ENCODE data around the gene PPP1R3G.

PPP1R3G gene

DNA sequence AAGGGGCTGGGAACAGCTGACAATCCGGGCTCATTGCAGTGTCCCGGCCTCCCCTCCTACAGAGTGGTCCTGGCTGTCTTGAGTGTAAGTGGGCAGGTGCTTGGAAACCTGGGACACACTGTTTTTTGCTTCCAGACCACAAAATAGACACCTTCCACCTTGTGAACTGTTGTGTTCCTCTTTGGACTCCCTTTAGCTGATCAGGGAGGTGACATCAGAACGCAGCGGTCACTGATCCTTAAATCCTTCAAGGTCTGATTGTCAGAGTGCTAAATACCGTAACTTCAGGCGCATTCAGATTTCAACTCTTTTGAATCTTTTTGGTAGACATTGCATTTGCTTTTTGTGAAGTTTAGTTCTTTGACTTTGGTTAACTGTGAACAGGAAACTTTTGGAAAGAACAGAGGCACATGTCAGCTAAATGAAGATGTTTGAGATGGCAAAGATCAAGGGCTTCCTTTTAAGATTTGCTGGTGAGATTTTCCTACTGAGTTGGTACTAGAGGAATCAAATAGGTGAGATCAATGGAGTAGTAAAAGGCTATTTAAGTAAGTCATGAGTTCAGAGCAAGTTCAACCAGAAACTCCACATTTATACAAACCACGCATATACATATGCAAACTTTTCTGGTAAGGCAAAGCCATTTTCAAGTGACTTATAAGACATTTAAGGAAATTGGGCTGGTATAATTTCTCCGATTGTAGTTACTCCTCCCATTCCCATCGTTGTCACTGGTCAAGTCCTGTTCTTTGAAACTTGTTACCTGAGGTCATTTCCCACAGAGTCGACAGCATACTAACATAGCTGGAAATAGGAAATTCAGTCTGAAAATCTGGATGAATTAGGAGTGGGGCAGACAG lies 6.3 kb downstream of the PPP1R3G start:
- DNase-seq (ENCODE audit: insufficient read length, low spot score) (no peak), FAIRE-seq (no peak)

DNA sequence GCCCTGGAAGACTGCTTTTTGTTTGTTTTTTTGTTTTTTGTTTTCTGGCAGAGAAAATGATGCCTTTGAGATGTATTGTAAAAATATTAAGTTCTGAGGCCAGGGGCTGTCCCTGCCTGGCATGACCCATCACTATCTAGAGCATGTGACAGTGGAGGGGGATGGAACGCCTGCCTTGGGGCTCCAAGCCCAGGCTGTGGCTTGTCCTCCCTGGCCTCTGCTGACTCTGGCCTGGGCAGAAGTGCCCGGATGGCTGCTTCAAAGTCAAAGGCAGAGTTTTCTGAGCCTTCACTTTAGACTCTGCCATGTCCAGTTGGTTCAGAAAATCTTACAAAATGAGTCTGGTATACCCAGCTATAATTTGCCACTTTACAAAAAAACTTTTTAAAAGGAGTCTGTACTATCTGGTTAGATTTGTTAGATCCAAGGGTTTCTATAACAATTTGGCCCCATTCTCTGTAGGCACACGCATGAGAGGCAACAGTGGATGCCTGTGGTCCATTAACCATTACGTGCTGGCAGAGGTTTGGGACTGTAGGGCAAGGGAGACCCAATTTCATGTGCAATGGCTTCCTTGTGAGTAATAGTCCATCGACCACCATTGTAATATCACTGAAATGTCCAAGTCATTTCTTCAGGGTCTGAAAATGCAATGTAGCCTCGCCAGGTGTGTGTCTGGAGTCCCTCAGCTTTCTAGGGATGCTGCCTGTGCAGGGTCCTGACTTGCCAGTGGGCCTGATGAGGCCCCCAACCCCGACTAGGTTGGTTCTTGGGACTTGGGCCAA lies 8.3 kb downstream of the PPP1R3G start:
- FAIRE-seq = no peak
- no peak for DNase-seq (ENCODE audit: insufficient read length, low spot score)

DNA sequence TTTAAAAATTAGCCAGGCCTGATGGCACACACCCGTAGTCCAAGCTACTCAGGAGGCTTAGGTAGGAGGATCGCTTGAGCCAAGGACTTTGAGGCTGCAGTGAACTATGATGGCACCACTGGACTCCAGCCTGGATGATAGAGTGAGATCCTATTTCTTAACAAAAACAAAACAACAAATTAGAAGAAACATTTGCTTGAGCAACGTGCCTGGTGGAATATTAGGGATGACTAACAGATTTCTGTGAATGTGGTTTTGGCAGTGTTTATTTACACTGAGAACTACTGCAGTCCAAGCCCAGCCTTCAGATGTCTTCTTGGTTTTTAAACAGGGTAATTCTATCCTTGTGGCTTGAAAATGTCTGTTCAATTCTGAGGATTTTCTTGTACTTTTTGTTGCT lies 9.2 kb downstream of the PPP1R3G start:
- DNase-seq (ENCODE audit: insufficient read length, low spot score) (no peak), FAIRE-seq (no peak)

DNA sequence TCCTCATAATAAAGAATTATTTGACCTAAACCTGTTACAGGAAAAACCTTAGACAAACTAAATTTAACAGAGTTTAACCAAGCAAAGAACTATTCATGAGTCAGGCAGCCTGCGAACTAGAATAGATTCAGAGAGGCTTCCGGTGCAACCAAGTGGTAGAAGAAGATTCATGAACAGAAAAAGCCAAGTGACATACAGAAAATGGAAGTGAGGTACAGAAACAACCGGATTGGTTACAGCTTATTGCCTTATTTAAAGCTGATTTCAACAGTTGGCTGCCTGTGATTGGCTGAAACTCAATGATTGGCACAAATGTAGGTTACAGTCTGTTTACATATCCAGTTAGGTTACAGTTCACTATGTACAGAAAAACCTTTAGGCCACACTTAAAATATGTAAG lies 10.1 kb downstream of the PPP1R3G start:
- DNase-seq (ENCODE audit: insufficient read length, low spot score) (peak; percentile 37), FAIRE-seq (no peak)

DNA sequence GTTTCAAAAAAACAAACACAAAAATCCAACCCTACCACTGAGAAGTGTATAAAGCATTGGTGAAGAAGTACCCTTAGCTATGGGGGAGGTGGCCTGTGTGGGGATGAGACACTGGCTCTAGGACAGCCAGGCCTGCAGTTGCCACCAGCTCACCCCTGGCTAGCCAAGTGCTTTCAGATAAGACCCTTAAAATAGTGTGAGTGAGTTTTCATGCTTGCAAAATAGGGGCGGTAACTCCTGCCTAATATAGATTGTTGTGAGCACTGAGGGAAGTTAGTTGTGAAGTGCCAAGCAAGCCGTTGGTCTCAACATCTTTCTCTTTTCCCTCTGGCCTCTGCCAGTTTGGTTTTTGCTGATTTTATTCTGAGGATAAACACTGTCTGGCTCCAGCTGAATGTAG lies 11.3 kb downstream of the PPP1R3G start:
- FAIRE-seq = no peak
- DNase-seq (ENCODE audit: insufficient read length, low spot score) = no peak

DNA sequence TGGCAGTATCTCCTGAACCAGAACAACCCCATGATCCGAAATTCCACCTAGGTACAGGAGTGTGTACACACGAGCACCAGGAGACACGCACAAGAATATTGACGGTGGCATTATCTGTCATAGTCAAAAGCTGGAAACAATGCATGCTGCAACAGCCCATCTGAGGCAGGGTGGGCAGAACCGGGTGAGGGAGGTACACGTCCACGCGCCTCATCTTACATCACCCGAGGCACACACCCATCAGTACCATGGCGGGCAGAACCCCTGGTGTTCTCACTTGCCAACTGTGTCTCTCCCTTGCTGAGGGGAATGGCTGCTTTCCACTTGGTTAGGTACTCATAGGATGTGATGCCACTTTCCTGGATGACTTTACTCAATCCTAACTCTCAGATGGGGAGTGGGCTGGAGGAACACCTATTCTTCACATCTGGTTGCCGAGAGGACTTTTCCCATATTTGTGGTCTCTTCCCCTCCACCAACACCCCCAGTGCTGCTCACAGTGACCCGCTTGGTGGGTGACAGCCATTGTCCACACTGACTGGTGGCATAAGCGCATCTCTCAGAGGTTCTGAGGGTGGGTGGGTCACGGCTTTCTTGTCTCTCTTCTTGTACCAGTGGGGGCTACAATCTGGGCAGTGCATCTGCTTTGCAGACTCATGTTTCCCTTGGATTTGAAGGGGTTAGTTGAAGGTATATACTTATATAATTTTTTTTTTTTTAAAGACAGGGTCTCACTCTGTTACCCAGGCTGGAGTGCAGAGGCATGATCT lies 13.5 kb downstream of the PPP1R3G start:
- DNase-seq (ENCODE audit: insufficient read length, low spot score) = no peak
- FAIRE-seq = no peak

DNA sequence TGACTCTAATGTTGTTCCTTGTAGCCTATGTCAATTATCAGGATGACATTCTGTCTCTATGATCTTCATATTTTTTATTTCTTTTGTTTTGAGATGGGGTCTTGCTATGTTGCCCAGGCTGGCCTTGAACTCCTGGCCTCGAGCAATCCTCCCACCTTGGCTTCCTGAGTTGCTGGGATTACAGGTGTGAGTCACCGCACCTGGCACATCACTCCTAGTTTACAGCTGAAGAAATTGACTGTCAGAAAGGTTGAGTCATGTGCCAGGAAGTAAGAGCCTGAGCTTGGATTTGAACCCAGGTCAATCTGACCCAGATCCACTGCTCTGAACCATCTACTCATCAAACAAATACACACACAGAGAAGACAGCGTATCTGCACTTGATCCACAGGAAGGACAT lies 14.4 kb downstream of the PPP1R3G start:
- FAIRE-seq = no peak
- no peak for DNase-seq (ENCODE audit: insufficient read length, low spot score)

DNA sequence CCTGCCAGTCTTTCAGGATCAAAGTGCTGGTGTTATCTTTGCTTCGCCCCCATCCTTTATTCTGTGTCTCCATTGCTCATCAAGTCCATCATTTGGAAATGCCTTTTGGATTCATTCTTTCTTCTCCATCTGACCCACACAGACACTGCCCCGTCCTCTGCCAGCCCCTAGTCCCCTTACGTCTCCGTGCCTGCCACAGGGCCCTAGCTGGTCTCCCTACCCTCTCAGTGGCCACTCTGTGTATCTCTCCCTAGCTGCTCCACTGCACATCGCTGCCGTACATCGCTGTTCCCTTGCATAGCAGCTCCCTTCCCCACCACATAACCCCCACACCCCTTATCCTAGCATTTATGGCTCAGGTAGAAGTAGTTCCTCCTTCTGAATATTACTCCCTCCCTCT lies 15.7 kb downstream of the PPP1R3G start:
- DNase-seq (ENCODE audit: insufficient read length, low spot score) (no peak), FAIRE-seq (no peak)

DNA sequence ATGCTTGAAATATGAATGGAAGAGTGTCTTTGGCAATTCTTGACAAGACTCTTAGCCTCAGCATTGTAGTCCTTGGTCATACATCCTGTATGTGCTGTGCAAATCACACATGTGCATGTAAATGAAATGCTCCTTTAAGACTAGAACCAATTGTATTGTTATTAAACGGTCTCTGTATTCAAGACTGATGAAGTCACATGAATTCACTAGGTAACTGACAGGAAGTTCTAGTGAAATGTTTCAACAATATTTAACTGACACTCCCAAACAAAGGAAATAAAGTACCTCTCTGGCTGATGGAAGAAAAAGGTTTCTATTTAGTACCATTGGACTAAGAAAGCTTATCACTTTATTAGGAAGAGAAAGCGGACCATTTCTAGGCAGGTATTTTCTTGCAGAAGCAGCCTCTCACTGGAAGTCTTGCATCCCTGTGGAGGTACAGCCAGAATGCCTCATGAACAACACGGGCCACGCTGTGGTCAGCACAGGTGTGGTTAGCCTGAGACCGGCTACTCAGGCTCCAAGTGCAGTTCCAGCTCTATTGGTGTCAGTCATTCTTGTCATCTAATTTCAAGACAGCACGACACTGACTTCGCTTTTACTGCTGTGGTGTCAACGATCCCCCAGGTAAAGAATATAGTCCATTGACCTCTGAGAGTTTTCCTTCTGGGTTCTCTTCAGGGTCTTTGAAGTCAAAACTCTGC lies 17.3 kb downstream of the PPP1R3G start:
- DNase-seq (ENCODE audit: insufficient read length, low spot score) = no peak
- no peak for FAIRE-seq

DNA sequence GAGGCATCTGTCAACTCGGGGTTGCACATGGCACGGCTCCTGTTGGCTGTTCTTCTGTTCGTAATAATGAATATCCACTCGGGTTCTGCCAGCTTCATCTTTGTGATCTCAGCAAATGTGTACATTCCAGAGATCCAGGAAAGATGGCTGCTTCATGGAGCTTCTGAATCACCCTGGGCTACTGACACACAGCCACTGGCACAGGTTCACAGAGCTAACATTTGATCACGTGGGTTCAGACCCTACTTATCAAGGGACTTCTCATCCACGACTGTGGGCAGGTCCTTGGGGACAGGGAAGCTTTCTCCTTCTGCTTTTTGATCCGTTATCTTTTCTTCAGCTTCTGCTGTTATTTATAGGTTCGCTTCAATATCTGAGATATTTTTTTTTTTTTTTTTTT lies 18.1 kb downstream of the PPP1R3G start:
- no peak for FAIRE-seq
- no peak for DNase-seq (ENCODE audit: insufficient read length, low spot score)

DNA sequence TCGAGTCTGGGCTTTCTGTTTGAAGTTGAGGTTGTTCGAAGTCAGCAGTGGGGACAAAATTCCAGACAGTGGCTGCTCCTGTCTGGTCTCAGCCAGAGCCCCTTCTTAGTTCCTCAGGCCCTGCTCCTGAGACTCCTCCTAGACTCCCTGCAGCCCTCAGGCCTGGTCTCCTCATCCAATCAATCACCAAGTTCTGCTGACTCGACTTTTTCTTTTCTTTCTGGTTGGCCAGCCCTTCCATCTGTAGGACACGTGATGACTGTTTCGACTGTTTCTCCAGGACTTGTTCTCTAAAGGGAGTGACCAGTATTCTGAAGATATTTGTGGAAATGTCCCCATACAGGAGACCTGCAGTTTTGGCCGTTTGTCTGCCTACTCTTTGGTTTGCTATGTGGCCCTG lies 19.5 kb downstream of the PPP1R3G start:
- FAIRE-seq = no peak

DNA sequence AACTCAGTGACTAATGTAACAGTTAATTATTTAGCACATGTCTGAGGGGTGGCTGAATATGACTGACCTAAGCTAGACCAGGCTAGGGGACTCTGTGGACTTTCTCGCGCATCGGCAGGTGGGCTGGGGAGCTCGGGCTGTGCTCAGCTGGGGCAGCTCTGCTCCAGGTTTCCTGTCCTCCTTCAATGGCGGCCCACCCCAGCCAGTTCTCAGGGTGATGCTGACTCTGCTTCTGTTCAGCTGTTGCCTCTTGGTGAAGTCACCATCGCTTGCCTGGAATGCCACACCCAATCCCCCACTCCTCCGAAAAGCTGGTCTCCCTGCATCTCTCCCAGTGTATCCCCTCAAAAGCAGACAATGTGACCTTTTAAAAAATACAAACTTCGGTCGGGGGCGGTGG lies 20.0 kb downstream of the PPP1R3G start:
- DNase-seq (ENCODE audit: insufficient read length, low spot score) = no peak
- no peak for FAIRE-seq

More for the DNA sequence above, 19.5 kb downstream of the PPP1R3G start:
- DNase-seq (ENCODE audit: insufficient read length, low spot score) = no peak

DNA sequence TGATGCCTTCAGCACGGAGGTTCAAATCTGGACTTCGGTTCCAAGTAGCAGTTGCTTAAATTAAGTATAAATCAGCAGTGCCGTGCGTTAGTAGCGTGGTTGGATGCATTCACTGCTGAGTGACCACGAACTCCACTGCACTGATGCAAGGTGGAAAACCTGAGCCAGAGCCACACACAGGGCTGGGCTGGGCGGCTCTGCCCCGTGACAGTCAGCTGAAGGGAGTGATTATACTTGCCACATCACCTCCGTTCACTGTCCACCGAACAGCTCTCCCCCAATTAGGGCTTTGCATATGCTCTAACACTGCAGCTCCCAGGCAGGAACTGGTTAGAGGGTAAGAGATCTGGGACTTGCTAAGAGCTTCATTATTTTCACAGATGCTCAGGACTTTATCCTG lies 22.2 kb downstream of the PPP1R3G start:
- no peak for DNase-seq (ENCODE audit: insufficient read length, low spot score)
- no peak for FAIRE-seq

DNA sequence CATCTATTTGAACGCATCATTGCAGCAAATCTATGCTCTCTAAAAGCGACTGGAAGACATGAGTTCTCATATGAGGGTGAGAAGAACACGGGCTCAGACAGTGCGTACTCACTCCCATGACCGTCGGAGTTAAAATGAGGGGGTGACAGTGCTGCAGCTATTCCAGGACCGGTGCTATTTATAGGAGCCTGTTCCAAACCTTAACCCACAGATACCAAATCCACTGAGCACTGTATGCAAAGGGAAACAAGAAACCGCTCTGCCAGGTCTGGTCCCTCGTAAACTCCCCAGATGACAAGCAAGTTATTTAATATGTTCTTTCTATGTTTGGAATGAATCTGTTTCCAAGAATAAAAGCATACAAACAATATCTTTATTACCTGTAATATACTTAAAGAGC lies 22.9 kb downstream of the PPP1R3G start:
- no peak for DNase-seq (ENCODE audit: insufficient read length, low spot score)
- FAIRE-seq = no peak

DNA sequence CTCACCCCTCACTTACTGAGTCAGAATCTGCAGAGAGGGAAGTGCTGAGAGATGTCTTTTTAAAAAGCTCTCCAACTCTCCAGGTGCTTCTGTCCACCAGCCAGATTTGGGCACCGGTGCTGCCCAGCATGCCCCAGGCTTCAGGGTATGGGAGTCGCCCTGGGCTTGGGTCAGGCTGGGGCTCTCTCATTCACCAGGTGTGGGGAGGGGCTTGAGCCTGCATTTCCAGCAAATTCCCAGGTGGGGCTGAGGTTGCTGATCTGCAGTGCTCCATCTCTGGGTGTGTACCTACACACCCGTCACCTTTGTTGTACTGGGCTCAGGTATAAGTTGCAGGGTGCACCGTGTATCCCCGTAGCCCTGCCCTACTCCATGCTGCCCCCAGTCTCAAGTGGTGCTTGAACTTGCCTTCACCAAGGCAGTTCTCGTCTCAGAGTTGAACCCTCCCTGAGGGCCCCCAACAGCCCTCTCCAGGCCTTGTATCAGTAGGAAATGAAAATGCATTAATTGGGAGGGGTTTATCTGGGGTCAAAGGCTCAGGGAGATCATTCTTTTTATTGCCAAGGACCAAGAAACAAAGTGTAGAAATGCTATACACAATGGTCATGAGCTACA lies 23.5 kb downstream of the PPP1R3G start:
- FAIRE-seq (no peak), DNase-seq (ENCODE audit: insufficient read length, low spot score) (no peak)

DNA sequence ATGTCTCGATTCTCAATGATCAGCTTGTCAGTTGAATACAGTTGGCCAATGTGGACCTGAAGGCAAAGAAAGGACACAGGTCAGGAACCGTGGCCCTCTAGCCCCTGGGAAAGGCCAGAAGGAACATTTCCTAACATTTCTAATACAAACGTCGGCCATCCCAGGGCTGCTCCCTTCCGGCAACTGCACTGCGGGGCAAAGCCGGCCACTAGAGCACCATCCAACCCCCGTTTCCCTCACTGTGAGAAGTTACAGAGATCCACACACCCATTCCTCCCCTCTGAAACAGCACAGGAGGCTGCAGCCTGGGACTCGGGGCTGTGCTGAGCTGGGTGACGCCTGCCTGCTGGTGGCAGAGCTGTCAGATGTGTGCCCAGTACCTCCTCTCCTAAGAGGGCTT lies 24.3 kb downstream of the PPP1R3G start:
- FAIRE-seq = no peak
- DNase-seq (ENCODE audit: insufficient read length, low spot score) = no peak

DNA sequence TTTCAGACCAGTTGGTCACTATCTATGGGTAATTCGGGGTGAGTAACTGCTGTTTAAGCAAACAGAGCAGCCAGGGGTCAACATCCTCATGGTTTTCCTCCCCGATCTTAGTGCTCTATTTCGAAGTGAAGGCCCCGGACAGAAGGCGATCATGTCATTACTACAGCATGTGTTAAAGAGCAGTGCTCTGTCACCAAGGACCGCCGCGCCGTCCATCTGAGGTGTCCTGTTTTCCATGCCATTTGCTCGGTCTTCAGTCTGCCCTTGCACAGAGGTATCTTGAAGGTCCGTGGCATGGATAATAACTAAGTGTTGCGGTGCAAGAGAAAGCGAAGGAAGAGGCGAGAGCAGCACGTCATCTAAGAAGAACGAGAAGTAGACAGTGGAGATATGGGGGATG lies 25.1 kb downstream of the PPP1R3G start:
- DNase-seq (ENCODE audit: insufficient read length, low spot score) (no peak), FAIRE-seq (no peak)

DNA sequence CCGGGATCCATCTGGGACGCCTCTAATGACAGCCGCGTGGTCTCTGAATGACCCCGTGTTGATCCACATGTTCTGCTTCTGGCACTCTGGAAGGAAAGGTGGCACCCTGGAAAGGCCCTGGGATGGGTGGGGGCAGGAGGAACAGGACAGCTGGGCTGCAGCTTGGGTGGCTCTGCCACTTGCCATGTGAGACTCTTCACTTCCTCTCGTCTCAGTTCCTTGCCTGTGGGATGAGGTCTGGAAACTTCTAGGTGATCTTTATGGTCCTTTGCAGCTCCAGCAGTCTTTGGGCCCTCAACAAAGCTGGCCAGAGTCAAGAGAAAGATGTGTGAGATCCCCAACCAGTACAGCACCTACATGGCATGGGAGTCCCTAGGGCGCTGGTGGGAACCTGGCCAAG lies 26.5 kb downstream of the PPP1R3G start:
- no peak for FAIRE-seq
- DNase-seq (ENCODE audit: insufficient read length, low spot score) = no peak

DNA sequence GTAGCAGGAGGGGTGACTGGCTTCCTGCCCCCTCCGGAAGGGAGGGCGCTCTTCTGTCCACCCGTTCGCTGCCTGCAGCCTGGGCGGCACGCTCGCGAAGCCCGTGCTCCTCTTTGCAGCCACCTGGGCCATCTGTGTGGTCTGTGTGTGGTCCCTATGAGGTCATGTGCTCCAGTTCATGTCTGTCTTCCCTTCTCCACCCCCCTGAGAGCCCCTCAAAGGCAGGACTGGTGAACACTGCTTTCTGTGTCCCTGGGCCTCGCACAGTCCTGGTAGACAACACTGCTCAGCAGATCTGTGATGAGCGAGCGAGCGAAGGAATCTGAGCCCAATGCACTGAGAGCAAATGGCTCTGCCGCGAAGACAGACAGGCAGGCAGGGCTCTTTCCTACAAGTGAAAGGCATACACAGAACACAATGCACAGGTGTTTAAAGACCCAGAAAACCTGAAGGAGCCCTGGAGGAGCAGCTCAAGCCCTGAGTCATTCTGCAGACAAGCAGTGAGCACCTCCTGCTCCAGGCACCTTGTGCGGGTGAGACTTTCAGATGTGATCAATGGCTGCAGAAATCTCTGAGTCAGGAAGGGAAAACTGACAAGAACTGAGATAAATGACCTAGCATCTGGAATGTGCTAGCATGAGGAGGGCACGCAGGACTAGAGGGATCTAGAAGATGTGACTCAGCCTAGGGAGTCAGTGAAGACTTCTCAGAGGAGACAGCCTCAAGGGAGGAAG lies 27.1 kb downstream of the PPP1R3G start:
- DNase-seq (ENCODE audit: insufficient read length, low spot score) (no peak), FAIRE-seq (no peak)

DNA sequence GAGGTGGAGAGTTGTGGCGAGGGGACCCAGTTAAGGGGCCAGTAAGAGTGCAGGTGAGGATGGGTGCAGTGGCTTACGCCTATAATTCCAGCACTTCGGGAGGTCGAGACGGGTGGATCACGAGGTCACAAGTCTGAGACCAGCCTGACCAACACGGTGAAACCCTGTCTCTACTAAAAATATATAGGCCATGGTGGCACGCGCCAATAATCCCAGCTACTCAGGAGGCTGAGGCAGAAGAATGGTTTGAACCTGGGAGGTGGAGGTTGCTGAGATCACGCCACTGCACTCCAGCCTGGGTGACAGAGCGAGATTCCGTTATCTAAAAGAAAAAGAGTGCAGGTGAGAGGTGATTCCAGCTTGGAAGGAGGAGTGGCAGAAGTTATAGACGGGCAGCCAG lies 28.0 kb downstream of the PPP1R3G start:
- DNase-seq (ENCODE audit: insufficient read length, low spot score) (no peak), FAIRE-seq (no peak)

All from GM19239 (cell line).